Measurements from ENCODE around the gene DUSP18. TPM values are rescaled to one million over a fixed set of nuclear protein-coding genes. Genes with fewer than 3 reads are reported as not detected.
A peak's percentile ranks its signal among the peaks of the same experiment; 100 is the strongest.
"Not testable (repeated sequence)": the region's sequence is repeated elsewhere in the genome, so short reads cannot be mapped to it uniquely, and the experiment has no call there.

The DUSP18 gene
- total RNA-seq, 1 donor from 2014 or later: 9.5 TPM

DNA sequence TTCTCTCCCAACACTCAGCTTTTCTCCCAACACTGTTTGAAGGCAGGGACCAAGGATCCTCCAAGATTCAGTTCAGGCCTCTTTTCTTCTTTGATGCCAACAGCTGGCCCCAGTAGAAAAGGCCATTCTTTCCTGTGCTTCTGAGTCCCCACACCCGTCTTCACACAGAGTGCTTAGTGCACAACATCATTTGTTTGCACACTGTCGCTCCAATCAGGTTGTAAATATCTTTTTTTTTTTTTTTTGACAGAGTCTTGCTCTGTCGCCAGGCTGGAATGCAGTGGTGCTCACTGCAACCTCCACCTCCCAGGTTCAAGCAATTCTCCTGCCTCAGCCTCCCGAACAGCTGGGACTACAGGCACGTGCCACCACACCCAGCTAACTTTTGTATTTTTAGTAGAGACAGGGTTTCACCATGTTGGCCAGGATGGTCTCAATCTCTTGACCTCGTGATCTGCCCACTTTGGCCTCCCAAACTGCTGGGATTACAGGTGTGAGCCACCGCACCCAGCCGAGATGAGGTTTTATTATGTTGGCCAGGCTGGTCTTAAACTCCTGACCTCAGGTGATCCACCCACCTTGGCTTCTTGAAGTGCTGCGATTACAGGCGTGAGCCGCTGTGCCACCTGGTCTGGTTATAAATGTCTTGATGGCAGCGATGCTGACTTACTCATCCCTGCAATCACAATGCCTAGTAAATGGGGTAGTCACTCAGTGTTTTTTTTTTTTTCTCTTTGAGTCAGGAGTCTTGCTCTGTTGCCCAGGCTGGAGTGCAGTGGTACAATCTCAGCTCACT lies 12.4 kb upstream of the DUSP18 start:
- not testable (repeated sequence) for DNase-seq (ENCODE audit: low spot score)

DNA sequence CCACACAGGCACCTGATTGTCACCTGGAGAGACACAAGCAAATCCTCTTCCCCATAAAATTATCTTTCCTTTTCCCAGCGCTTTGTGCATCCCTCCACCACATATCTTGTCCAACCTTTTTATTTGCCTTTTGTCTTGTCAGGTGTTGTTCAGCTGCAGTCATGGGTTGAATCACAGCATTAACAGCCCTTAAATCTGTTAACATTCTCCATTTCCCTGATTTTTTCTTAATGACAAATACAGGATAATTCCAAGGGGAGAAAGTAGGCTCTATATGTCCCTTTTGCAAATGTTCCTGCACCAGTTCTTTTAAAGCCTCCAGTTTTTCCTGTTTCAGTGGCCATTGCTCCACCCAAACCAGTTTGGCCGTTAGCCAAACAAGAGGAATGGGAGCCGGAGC lies 8.9 kb upstream of the DUSP18 start:
- not testable (repeated sequence) for DNase-seq (ENCODE audit: low spot score)

DNA sequence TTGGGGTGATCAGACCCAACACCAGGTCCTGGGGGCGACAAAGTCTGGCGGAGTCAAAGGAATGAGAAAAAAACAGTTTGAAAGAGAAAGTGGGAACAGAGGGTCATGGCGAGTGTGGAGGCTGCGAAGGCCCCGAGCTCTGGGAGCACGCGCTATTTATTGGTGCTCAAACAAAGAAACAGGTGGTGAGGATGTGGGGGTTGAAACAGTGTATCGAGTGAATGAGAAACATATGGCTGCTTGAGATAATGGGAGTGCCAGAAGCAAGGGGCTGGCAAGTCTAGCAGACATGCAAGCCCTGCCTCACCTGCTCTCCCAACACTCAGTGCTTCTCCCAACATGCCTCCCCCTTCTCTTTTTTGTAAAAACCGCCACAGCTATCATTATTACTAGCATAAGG lies 7.8 kb upstream of the DUSP18 start:
- DNase-seq (ENCODE audit: low spot score): no peak

DNA sequence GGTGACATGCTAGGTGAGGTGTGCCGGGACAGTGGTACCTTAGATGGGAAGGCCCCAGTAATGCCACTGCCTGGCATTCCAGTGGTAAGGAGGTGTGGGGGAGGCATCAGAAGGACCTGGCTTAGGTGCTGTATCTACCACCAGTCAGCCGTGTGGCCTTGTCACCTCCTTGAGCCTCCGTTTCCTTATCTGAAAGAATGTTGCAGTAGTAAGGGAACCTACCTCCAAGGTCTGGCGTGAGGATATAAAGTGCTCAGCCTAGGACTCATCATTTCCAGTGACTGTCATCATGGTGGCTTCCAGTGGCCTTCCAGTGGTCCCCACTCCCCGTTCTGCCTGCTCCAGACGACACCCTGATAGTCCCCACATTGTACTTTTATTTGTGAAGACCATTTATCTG lies 6.8 kb upstream of the DUSP18 start:
- no peak for DNase-seq (ENCODE audit: low spot score)

DNA sequence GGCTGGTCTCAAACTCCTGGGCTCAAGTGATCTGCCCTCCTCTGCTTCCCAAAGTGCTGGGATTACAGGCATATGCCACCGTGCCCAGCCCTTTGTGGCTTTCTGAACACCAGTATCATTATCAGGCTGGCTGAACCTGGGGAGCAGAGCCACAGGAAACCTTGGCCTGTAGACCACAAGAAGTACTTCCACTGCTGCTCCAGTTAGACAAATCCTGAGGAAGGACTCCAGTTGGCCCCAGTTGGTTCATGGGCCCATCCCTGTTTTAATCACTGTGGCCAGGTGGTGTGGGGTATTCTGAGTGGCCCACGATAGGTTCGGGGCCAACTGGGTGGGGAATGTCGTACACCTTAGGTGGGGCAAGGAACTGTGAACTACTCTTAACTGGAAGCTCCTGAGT lies 5.5 kb upstream of the DUSP18 start:
- no peak for DNase-seq (ENCODE audit: low spot score)

DNA sequence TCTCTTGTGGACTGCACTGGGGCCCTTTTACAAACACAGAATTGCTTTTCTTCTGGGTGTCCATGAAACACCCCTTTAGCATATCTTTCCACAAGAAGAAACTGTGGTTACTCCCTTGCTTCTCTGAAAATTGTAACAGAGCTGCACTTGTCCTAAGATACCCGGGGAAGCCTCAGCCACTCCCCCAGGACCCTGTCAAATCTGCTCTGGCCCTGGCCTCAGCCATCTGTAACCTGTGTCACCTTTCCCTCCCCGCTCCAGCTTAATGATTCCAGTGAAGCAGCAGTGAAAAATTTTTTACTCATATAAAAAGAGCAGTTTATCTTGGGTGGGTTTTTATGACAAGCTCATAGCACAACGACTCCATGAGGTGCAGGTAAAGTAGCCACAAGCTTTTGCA lies 3.4 kb upstream of the DUSP18 start:
- DNase-seq (ENCODE audit: low spot score): no peak

DNA sequence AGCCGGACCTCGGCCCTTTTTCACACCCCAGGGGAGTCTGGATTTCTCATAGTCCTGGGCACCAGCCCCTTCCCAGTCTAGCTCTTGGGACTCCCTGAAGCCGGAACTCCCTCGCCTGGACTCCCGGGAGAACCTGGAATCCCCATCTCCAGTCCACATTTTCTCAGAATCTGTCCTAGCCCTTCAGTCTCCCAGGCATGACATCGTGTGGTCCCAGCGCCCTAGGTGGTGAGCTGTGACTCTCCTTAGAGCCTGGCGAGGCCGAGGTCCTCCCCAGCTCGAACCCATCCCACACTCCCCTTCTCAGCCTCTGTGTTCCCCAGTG lies 673 bp upstream of the DUSP18 start:
- DNase-seq (ENCODE audit: low spot score): no peak

DNA sequence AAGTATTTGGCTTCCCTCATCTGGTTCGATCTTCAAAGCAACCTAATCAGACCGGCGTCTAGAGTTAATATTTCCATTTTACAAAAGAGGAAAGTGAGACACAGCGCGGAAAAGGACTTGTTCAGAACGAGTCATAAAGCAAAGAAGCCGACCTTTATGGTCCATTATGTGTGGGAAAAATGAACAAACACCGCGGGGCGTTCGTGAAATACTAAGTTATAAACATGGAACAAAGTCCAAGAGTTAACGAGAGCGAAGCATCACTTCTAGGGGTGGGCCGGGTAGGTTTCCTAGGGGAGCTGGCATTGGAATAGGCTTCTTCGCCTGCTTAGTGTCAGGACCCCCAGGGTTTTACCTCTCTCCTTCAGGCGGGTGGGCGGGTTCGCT lies 575 bp downstream of the DUSP18 start:
- DNase-seq (ENCODE audit: low spot score): no peak

DNA sequence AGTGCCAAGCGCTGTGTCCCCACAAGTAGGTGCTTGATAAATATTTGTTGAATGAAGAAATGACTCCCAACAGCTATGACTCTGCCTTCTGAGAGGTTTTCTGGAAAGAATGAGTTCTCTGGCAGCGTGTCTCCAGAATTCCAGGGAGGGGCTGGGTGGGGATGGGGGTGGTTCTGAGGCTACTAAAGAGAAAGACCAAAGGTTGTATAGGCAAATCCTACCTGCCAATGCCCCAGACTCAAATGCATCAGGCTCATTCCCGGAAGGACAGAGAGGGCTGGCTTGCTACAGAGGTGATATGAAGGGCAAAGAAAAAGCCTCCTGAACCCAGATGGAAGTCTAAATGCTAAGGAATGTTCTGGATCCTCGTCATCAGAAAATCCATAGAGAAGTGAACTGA lies 1.9 kb downstream of the DUSP18 start:
- DNase-seq (ENCODE audit: low spot score): no peak

DNA sequence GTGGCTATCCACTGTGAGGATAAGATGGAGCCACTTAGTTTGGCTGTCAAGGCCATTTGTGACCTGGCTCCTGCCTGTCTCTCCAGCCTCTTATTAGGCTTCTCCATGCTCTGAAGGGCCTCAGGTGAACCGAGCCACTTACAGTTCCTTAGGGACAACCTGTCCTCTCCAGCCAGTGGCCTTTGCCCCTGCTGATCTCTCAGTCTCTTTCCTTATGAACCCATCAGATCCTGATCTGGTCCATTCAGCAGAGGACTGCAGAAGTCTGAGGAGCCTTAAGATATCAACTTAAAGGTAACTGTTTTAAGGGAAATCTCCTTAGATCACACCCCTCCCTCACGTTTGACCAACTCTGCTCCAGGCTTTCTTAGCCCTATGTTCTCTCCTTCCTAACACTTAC lies 2.4 kb downstream of the DUSP18 start:
- DNase-seq (ENCODE audit: low spot score): no peak

DNA sequence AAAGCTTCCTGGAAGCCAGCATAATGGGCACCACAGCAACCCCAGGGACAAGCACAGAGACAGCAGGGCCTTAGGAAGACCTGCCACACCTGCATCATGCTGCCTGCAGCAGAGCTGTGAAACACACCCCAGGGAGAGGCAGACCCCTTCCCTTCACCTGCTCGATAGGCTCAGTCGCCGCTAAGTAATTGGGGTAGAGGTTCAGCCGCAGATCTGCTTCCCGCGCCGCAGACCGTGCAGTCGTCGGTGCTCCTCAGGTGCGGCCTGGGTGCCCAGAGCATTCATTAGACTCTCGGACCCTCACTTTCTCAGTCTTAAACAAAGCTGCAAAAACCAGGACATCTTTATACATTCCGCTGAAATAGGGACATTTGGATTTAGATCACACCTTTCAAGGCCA lies 2.9 kb downstream of the DUSP18 start:
- no peak for DNase-seq (ENCODE audit: low spot score)

DNA sequence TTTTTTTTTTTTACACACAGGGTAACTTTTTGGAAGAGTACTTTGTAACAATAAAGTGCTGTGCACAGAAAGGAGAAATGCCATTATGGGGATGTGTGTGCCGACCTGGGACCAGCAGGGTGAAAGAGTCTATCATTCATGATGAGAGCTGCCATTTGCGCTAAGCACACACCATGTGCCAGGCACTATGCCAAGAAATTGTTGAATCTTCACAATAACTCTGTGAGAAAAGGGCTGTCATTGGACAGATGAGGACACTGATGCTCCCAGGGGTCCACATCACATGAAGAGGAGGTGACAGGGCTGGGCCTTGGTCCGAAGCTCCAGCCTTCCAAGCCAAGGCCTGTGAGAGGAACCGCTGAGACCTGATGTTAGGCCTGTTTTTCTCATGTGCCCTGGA lies 5.6 kb downstream of the DUSP18 start:
- DNase-seq (ENCODE audit: low spot score): no peak

DNA sequence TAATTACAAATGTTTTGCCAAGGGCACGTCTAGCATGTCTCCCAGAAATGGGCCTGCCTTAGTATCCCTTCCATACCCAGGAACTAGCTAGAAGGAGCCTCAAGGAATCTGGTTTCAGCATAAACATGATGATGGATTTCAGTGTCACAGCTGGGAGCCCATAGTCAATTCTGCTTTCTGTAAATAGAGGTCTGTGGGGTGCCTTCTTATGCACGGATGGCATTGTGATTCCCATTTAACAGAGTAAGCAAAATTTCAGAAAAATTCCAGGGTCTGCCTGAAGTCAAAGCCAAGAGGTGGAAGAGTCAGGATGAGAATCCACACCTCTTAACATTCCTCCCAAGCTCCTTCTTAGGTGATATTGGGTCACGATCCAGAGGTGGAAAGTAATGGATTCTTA lies 12.1 kb downstream of the DUSP18 start:
- no peak for DNase-seq (ENCODE audit: low spot score)

DNA sequence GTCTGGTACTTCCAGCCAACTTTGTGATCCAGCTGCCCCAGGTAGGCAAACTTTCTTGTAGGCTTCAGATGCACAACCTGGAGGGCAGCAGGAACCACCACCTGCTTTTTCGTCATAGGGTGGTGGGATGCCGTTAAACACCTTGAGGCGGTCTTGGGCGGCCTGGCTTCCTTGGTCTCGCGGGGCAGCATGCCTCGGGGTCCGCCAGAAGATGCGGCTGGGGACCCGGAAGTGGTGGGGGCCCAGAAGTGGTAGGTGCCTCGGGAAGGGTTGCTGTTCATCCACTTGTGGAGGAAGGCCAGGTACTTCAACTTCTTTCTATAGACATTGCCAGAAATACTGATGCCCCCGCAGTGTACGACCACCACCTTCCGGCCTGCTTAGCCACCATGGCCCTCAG lies 13.3 kb downstream of the DUSP18 start:
- DNase-seq (ENCODE audit: low spot score): no peak

DNA sequence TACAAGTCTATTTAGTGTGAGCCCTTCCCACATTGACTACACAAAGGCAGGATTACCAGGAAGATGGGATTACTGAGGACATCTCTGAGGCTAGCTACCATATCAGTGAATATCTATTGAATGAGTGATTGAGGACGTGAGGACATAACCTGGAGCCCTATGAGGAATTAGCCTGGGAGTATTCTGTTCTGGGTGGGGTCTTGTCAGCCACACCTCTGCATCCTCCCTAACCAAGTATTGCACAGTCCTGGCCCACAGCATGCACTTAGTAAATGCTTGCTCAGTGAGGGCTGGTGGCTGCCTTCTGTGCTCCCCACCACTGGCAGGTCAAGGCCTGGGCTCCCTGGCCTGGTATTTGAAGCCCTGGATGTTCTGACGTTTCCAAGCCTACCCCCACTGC lies 14.8 kb downstream of the DUSP18 start:
- DNase-seq (ENCODE audit: low spot score): no peak

DNA sequence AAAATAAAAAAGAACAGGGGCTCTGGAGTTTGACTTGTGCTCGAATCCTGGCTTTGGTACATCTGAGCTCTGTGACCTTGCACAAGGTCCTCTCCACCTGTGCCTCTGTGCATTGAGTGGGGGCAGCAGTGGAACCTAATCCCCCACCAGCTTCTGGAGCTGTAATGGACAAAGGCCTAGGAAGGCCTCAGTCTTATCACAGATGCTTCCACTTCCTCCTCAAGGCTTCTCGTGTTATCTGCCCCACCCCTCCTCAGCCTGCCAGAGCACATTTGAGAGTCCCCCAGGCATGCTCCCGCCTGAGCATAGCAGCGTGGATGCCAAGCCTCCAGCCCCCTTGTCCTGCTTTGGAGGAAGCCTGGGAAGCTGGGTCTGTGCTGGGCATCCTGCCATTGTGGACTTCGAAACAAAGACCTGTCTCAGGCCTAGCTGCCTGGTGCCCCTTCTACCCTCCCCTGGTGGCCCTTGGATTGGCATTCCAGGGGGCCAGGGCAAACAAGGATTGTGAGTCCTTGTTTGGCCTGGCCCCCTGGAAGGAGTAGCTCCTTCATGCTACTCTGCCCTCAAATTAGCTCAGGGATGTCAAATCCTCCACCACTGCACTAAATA lies 17.1 kb downstream of the DUSP18 start:
- DNase-seq (ENCODE audit: low spot score): no peak

DNA sequence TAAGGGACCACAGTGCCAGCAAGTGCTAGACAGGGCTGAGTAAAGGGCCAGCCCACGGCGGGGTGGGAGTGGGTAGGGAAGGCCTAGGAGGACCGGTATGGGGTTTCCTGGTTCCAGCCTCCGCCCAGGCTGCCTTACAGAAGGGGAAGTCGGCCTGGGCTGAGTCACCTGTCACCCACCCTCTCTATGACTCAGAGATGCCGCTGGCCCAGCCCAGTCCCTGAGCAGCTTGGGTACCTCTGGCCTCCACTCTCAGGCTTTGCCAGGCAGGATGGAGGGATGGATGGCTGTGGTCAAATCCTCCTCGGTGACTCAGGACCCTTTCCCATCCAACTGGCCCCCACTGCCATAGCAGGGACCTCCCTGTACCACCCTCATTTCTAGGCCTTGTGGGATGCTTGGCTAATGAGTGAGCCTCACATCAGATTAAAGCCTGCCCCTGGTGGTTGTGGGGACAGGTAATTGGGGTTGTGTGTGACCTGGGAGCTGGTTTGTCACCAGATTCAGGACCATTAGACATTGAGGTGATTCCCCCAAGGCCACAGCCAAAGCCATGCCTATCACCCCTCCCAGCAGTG lies 18.2 kb downstream of the DUSP18 start:
- DNase-seq (ENCODE audit: low spot score): peak; percentile 87

DNA sequence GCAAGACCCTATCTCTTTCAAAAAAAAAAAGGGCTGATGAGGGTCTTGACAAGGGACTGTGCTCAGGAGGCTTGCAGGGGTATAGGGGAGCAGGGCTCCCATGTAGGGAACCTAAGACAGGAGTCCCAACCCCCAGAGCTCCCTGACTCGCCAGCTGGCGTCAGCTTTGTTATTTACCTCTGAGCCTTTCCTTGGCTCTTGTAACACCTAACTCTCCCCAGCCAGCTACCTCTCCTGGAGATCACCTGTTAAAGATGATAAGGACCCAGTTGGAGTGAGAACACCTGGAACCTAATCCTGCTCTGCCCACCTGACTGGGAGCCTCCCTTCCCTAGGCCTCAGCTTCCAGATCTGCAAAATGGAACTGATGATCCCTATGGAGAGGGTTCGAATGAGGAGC lies 18.9 kb downstream of the DUSP18 start:
- DNase-seq (ENCODE audit: low spot score): no peak

DNA sequence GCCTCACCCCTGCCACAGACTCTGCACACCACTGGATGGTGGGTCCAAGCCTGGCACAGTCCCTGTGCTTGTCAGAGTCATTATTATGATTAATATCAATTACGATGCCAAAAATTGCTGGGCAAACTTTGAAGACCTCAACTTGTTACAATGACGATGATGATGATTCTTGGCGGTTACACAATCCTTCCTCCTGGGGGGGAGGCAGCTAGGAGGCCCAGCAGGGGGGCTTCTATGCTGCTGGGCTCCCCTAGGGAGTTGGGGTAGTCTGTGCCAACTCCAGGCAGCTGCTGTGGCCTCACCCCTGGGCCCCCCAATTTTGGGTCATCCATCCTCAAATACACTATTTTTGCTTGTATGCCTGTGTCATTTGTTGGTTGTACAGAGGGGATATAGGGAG lies 20.1 kb downstream of the DUSP18 start:
- no peak for DNase-seq (ENCODE audit: low spot score)

DNA sequence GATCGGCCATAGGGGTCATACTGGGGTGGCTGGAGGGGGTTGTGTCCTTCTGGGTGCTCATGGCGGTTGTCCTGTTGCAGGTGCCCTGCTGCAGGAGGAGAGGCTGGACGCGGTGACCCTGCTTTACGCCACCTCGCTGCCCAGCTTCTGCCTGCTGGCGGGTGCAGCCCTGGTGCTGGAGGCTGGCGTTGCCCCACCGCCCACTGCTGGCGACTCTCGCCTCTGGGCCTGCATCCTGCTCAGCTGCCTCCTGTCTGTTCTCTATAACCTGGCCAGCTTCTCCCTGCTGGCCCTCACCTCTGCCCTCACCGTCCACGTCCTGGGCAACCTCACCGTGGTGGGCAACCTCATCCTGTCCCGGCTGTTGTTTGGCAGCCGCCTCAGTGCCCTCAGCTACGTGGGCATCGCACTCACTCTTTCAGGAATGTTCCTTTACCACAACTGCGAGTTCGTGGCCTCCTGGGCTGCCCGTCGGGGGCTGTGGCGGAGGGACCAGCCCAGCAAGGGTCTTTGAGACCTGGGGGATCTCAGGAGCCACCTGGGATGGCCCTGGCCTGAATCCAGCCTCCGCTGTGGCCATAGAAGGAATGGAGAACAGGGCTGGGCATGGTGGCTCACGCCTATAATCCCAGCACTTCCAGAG lies 21.0 kb downstream of the DUSP18 start:
- DNase-seq (ENCODE audit: low spot score): no peak

DNA sequence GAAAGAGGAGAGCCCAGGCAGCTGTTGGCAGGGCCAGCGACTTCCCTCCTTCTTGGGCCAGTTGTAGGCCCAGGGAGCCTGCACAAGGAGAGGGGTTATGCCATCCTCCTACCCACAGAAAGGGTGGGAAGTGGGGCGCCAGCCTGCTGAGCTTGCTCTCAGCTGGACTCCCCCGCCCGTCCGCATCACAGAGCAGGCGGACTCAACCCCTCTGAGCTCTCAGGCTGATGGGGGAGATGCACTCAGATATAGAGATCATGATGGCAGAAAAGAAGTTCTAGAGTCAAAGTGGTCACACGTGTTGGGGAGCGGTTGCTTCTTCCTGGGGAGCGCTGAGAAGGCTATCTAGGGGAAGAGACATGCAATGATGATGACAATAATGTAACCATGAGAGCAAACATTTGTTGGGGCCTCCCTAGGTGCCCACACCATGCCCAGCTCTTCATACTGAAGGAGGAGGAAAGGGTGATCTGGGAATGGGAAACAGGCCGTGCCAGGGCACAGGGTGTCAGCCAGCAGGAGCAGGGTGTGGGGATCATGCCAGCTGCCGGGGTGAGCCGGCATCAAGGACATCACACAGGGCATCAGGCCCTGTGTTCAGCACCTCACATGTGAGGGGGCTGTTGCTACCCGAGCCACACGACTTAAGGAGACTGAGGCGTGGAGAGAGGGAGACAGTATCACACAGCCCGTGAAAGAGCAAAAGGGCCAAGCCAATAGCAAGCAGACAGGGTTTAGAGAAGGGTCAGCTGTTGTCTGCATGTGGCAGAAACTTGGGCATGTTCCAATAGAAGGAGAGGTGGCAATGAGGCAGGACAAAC lies 24.4 kb downstream of the DUSP18 start:
- DNase-seq (ENCODE audit: low spot score): no peak

DNA sequence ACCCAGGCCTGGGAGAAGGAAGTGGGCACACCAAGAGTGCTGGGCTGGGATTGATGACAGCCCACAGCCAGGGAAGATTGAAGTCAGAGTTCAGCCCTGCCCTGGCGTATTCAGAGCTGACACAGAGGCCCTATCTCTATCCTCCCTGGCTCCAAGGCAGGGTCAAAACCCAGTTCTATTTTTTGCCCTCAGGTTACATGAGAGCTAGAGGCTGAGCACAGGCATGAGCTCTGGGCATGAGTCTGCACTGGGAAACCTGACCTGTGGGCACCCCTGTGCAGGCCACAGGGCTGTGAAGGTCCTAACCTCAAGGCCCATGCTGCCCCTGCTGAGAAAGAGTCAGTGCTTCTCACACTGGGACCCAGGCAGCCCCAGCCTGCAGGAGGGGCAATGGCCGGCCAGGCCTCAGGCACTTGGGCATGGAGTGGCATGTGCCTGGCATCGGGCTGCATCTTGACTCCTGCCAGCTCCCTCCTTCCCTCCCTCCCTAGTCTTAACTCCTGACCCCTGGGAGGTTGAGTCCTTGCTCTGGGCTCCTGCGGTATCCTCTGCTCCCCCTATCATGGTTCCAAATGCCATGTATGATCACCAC lies 26.7 kb downstream of the DUSP18 start:
- no peak for DNase-seq (ENCODE audit: low spot score)
